GM23338 (cell line): ENCODE data around the gene NRDE2. TPM values are rescaled to one million over a fixed set of nuclear protein-coding genes. Genes with fewer than 3 reads are reported as not detected.
"Not testable (repeated sequence)": the region's sequence is repeated elsewhere in the genome, so short reads cannot be mapped to it uniquely, and the experiment has no call there.

Experiments
- ATAC-seq: fragments of 200-7000 bp; cut with Tn5 transposase; 3 replicates; pipeline ENCODE4 v1.9.1; 2020
- DNase-seq: peaks from one replicate; pipeline ENCODE4 v3.0.0-alpha.2; 2015; ENCODE audit warnings: low spot score
- H2AFZ ChIP-seq: fragments of 200-600 bp; sonication (generic); 2 replicates; pipeline ENCODE4 v1.8.0; 2016; ENCODE audit warnings: antibody characterized with exemption, mild to moderate bottlenecking, moderate library complexity
- H3F3A ChIP-seq: fragments of 200-600 bp; sonication (generic); replicated peaks from 2 replicates; pipeline ENCODE4 v1.8.0; 2017; ENCODE audit warnings: antibody characterized with exemption, mixed run types, low read depth
- H3K27ac ChIP-seq: fragments of 200-600 bp; sonication (generic); 2 replicates; pipeline ENCODE4 v1.6.1; 2016; ENCODE audit warnings: low read depth
- H3K27me3 ChIP-seq: fragments of 200-600 bp; sonication (generic); 2 replicates; pipeline ENCODE4 v1.8.0; 2016; ENCODE audit warnings: mild to moderate bottlenecking, mixed run types, moderate library complexity; ENCODE audit not compliant: insufficient read depth
- H3K36me3 ChIP-seq: fragments of 200-600 bp; sonication (generic); 2 replicates; pipeline ENCODE4 v1.8.0; 2016; ENCODE audit warnings: mild to moderate bottlenecking; ENCODE audit not compliant: insufficient read depth
- H3K4me1 ChIP-seq: fragments of 200-600 bp; sonication (generic); 2 replicates; pipeline ENCODE4 v1.8.0; 2016; ENCODE audit warnings: mild to moderate bottlenecking, moderate library complexity; ENCODE audit not compliant: insufficient read depth
- H3K4me2 ChIP-seq: fragments of 200-600 bp; sonication (generic); 2 replicates; pipeline ENCODE4 v1.7.1; 2017; ENCODE audit warnings: mixed run types
- H3K4me3 ChIP-seq: fragments of 200-600 bp; sonication (generic); 2 replicates; pipeline ENCODE4 v1.6.1; 2016; ENCODE audit warnings: mixed run types
- H3K79me2 ChIP-seq: fragments of 200-600 bp; sonication (generic); replicated peaks from 2 replicates; pipeline ENCODE4 v1.8.0; 2017; ENCODE audit warnings: mild to moderate bottlenecking; ENCODE audit not compliant: insufficient read depth
- H3K9me2 ChIP-seq: fragments of 200-600 bp; sonication (generic); 2 replicates; pipeline ENCODE4 v1.8.0; 2017; ENCODE audit not compliant: insufficient read depth
- H4K20me1 ChIP-seq: fragments of 200-600 bp; sonication (generic); replicated peaks from 2 replicates; pipeline ENCODE4 v1.8.0; 2017; ENCODE audit warnings: mild to moderate bottlenecking; ENCODE audit not compliant: insufficient read depth
- H3K27ac Mint-ChIP-seq: 2 replicates; pipeline ENCODE4 v1.8.0; 2020; ENCODE audit warnings: inconsistent platforms, mild to moderate bottlenecking, moderate library complexity, mixed read lengths
- H3K27me3 Mint-ChIP-seq: 3 replicates; pipeline ENCODE4 v1.8.0; 2022; ENCODE audit warnings: low read depth, mild to moderate bottlenecking, moderate library complexity, mixed read lengths, inconsistent platforms; ENCODE audit not compliant: insufficient read depth, poor library complexity
- H3K36me3 Mint-ChIP-seq: 3 replicates; pipeline ENCODE4 v1.8.0; 2021; ENCODE audit warnings: low read depth, mild to moderate bottlenecking, inconsistent platforms, moderate library complexity, mixed read lengths
- H3K4me1 Mint-ChIP-seq: 3 replicates; pipeline ENCODE4 v1.8.0; 2020; ENCODE audit warnings: mild to moderate bottlenecking, inconsistent platforms, mixed read lengths
- H3K4me3 Mint-ChIP-seq: 3 replicates; pipeline ENCODE4 v1.8.0; 2021; ENCODE audit warnings: moderate library complexity, mild to moderate bottlenecking, inconsistent platforms, mixed read lengths
- H3K9me3 Mint-ChIP-seq: 3 replicates; pipeline ENCODE4 v1.8.0; 2020; ENCODE audit warnings: moderate library complexity, mild to moderate bottlenecking, inconsistent platforms, mixed read lengths
- EZH2phosphoT487 ChIP-seq: fragments of 200-600 bp; sonication (generic); IDR thresholded peaks from one replicate; pipeline ENCODE4 v1.8.1; 2018; ENCODE audit warnings: antibody characterized with exemption; ENCODE audit not compliant: unreplicated experiment
- JUNB ChIP-seq: IDR thresholded peaks from one replicate; pipeline ENCODE4 v1.6.1; 2016; ENCODE audit warnings: antibody characterized with exemption; ENCODE audit not compliant: unreplicated experiment
- NANOG ChIP-seq: IDR thresholded peaks from 2 replicates; pipeline ENCODE4 v1.6.1; 2016; ENCODE audit warnings: antibody characterized with exemption, borderline replicate concordance
- POLR2AphosphoS5 ChIP-seq: IDR thresholded peaks from 2 replicates; pipeline ENCODE4 v1.6.1; 2016; ENCODE audit warnings: antibody characterized with exemption, low read depth
- ZNF114 ChIP-seq: fragments of 250-450 bp; sonication (Bioruptor Pico); IDR thresholded peaks from 2 replicates; pipeline ENCODE4 v1.5.0; 2020; ENCODE audit warnings: mild to moderate bottlenecking, moderate library complexity
- ZNF331 ChIP-seq: fragments of 250-450 bp; sonication (Bioruptor Pico); IDR thresholded peaks from 2 replicates; pipeline ENCODE4 v1.5.0; 2020; ENCODE audit warnings: low read depth, mild to moderate bottlenecking, moderate library complexity
- polyA plus RNA-seq: library from polyadenylated mRNA; unstranded; fragments of >200 nt; fragmentation: Nextera tagmentation; extraction: Ambion mirVana; gene quantifications from 2 replicates; pipeline ENCODE4 v1.2.1, GENCODE V29; 2016
- total RNA-seq: library from RNA; depleted of rRNA; stranded (reverse); fragments of >200 nt; shearing (Covaris generic); gene quantifications from 2 replicates; pipeline ENCODE4 v1.2.3, GENCODE V29; 2014
- TF ChIP-seq, protein P1 (sequence below), 2 experiments: fragments of 200-600 bp in 1 of 2; sonication (generic) in 1 of 2; conservative IDR thresholded peaks; 2 replicates each; pipeline versions ENCODE4 v1.5.1 to v1.6.1; 2016 to 2017; ENCODE audit warnings: antibody characterized with exemption in 2 of 2, low read depth in 2 of 2, mild to moderate bottlenecking in 2 of 2, moderate library complexity in 1 of 2
- TF ChIP-seq, protein P2 (sequence below): fragments of 250-450 bp; sonication (Bioruptor Pico); IDR thresholded peaks from 2 replicates; pipeline ENCODE4 v1.5.0; 2020; ENCODE audit warnings: mild to moderate bottlenecking, moderate library complexity

NRDE2 gene
- total and polyA plus RNA-seq, 2 experiments from 2014 or later: 9.8 to 20.6 TPM

- H3K36me3 Mint-ChIP-seq: peaks cover 32% of the 10 kb centered on the region
- H3K9me3 Mint-ChIP-seq: peaks cover 45% of the 10 kb centered on the region
- H3K27ac ChIP-seq: no peak overlapping the region
- no peaks in the 10 kb centered on the region for H3K36me3 ChIP-seq
- H3K27me3 ChIP-seq: peaks cover 23% of the 10 kb centered on the region
- DNase-seq (peak; percentile 85), ATAC-seq (peak; percentile 100)
- TF ChIP-seq ZNF331 (CRISPR knock-in tag): no peak
- TF ChIP-seq, protein P1, sequence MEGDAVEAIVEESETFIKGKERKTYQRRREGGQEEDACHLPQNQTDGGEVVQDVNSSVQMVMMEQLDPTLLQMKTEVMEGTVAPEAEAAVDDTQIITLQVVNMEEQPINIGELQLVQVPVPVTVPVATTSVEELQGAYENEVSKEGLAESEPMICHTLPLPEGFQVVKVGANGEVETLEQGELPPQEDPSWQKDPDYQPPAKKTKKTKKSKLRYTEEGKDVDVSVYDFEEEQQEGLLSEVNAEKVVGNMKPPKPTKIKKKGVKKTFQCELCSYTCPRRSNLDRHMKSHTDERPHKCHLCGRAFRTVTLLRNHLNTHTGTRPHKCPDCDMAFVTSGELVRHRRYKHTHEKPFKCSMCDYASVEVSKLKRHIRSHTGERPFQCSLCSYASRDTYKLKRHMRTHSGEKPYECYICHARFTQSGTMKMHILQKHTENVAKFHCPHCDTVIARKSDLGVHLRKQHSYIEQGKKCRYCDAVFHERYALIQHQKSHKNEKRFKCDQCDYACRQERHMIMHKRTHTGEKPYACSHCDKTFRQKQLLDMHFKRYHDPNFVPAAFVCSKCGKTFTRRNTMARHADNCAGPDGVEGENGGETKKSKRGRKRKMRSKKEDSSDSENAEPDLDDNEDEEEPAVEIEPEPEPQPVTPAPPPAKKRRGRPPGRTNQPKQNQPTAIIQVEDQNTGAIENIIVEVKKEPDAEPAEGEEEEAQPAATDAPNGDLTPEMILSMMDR (conservative IDR thresholded peaks at IDR 0.05; ENCODE audit: low read depth in 2 of 2): peak; percentile 85 to 93
- H3K27ac Mint-ChIP-seq: no peak overlapping the region
- no peak overlapping the region for H3K4me3 Mint-ChIP-seq
- H3K4me3 ChIP-seq: no peak overlapping the region
- no peaks in the 10 kb centered on the region for H3K4me1 ChIP-seq
- H3K9me2 ChIP-seq: no peaks in the 10 kb centered on the region
- no peak overlapping the region for H3K4me2 ChIP-seq
- H3K4me1 Mint-ChIP-seq: no peaks in the 10 kb centered on the region
- H2AFZ ChIP-seq: peak overlapping the region; percentile 99
- no peaks in the 10 kb centered on the region for H4K20me1 ChIP-seq
- no peaks in the 10 kb centered on the region for H3K79me2 ChIP-seq
- peaks cover 23% of the 10 kb centered on the region for H3K27me3 Mint-ChIP-seq
- no peaks in the 10 kb centered on the region for H3F3A ChIP-seq
These were observed 96.4 kb downstream of the NRDE2 start for GRCh38 chr14:90235179-90235976.

- not testable (repeated sequence) for H3F3A ChIP-seq, H3K27ac Mint-ChIP-seq, H3K9me3 Mint-ChIP-seq, H3K4me3 ChIP-seq, H4K20me1 ChIP-seq, ATAC-seq, H3K4me1 ChIP-seq, H3K9me2 ChIP-seq, H2AFZ ChIP-seq, H3K36me3 Mint-ChIP-seq, DNase-seq, H3K4me2 ChIP-seq, H3K27ac ChIP-seq, H3K4me3 Mint-ChIP-seq, H3K4me1 Mint-ChIP-seq, H3K79me2 ChIP-seq, H3K36me3 ChIP-seq
- H3K27me3 ChIP-seq: peaks cover 19% of the 10 kb centered on the region
- H3K27me3 Mint-ChIP-seq: peaks cover 12% of the 10 kb centered on the region
These were observed 101.8 kb downstream of the NRDE2 start for GRCh38 chr14:90229942-90230341.

DNA sequence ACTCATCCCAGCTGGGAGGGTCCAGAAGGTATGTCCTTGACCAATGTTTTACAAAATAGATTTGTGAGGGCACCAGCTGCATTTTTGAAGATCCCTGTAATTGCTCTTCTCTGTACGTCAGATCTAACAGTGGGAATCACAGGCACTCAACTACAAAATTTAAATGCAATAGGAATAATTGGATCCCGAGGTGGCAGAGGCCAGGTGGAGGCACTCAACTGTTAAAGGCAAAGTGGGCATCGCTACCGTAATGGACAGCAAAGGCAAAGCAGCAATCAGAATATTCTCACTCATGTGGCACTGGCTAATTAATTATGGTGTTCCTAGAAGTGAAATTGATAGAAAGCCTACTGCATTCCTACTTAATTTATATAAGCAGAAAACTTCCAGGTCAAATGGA is 103.3 kb downstream of the NRDE2 start:
- H3K4me1 Mint-ChIP-seq: no peaks in the 10 kb centered on the region
- TF ChIP-seq EZH2phosphoT487 (no peak), ZNF331 (CRISPR knock-in tag) (no peak), NANOG (no peak), POLR2AphosphoS5 (no peak), JUNB (no peak), ZNF114 (CRISPR knock-in tag) (no peak)
- TF ChIP-seq, protein P2, sequence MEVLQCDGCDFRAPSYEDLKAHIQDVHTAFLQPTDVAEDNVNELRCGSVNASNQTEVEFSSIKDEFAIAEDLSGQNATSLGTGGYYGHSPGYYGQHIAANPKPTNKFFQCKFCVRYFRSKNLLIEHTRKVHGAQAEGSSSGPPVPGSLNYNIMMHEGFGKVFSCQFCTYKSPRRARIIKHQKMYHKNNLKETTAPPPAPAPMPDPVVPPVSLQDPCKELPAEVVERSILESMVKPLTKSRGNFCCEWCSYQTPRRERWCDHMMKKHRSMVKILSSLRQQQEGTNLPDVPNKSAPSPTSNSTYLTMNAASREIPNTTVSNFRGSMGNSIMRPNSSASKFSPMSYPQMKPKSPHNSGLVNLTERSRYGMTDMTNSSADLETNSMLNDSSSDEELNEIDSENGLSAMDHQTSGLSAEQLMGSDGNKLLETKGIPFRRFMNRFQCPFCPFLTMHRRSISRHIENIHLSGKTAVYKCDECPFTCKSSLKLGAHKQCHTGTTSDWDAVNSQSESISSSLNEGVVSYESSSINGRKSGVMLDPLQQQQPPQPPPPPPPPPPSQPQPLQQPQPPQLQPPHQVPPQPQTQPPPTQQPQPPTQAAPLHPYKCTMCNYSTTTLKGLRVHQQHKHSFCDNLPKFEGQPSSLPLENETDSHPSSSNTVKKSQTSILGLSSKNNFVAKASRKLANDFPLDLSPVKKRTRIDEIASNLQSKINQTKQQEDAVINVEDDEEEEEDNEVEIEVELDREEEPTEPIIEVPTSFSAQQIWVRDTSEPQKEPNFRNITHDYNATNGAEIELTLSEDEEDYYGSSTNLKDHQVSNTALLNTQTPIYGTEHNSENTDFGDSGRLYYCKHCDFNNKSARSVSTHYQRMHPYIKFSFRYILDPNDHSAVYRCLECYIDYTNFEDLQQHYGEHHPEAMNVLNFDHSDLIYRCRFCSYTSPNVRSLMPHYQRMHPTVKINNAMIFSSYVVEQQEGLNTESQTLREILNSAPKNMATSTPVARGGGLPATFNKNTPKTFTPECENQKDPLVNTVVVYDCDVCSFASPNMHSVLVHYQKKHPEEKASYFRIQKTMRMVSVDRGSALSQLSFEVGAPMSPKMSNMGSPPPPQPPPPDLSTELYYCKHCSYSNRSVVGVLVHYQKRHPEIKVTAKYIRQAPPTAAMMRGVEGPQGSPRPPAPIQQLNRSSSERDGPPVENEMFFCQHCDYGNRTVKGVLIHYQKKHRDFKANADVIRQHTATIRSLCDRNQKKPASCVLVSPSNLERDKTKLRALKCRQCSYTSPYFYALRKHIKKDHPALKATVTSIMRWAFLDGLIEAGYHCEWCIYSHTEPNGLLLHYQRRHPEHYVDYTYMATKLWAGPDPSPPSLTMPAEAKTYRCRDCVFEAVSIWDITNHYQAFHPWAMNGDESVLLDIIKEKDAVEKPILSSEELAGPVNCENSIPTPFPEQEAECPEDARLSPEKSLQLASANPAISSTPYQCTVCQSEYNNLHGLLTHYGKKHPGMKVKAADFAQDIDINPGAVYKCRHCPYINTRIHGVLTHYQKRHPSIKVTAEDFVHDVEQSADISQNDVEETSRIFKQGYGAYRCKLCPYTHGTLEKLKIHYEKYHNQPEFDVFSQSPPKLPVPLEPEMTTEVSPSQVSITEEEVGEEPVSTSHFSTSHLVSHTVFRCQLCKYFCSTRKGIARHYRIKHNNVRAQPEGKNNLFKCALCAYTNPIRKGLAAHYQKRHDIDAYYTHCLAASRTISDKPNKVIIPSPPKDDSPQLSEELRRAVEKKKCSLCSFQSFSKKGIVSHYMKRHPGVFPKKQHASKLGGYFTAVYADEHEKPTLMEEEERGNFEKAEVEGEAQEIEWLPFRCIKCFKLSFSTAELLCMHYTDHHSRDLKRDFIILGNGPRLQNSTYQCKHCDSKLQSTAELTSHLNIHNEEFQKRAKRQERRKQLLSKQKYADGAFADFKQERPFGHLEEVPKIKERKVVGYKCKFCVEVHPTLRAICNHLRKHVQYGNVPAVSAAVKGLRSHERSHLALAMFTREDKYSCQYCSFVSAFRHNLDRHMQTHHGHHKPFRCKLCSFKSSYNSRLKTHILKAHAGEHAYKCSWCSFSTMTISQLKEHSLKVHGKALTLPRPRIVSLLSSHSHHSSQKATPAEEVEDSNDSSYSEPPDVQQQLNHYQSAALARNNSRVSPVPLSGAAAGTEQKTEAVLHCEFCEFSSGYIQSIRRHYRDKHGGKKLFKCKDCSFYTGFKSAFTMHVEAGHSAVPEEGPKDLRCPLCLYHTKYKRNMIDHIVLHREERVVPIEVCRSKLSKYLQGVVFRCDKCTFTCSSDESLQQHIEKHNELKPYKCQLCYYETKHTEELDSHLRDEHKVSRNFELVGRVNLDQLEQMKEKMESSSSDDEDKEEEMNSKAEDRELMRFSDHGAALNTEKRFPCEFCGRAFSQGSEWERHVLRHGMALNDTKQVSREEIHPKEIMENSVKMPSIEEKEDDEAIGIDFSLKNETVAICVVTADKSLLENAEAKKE (CRISPR knock-in tag): no peak

More for the DNA sequence above, 103.3 kb downstream of the NRDE2 start:
- Mint-ChIP-seq H3K9me3 (peaks cover 7% of the 10 kb centered on the region), H3K27me3 (peaks cover 3% of the 10 kb centered on the region), H3K27ac (no peak overlapping the region), H3K4me3 (no peak overlapping the region), H3K36me3 (no peaks in the 10 kb centered on the region)
- no peaks in the 10 kb centered on the region for H3K36me3 ChIP-seq
- H3K9me2 ChIP-seq: no peaks in the 10 kb centered on the region
- H3K4me3 ChIP-seq: no peak overlapping the region
- H2AFZ ChIP-seq: no peak overlapping the region
- no peaks in the 10 kb centered on the region for H3F3A ChIP-seq
- DNase-seq (no peak), ATAC-seq (no peak)
- no peaks in the 10 kb centered on the region for H4K20me1 ChIP-seq
- H3K79me2 ChIP-seq: no peaks in the 10 kb centered on the region
- no peak overlapping the region for H3K4me2 ChIP-seq
- H3K4me1 ChIP-seq: no peaks in the 10 kb centered on the region
- peaks cover 5% of the 10 kb centered on the region for H3K27me3 ChIP-seq
- no peak overlapping the region for H3K27ac ChIP-seq
